GM12801 (cell line): ENCODE measurements around the gene MBP.

ENCODE experiments used
- CTCF ChIP-seq: IDR thresholded peaks from one replicate; pipeline ENCODE4 v1.5.1; 2011; ENCODE audit warnings: control low read depth; ENCODE audit not compliant: insufficient read length; ENCODE audit errors: extremely low read depth

Gene MBP

DNA sequence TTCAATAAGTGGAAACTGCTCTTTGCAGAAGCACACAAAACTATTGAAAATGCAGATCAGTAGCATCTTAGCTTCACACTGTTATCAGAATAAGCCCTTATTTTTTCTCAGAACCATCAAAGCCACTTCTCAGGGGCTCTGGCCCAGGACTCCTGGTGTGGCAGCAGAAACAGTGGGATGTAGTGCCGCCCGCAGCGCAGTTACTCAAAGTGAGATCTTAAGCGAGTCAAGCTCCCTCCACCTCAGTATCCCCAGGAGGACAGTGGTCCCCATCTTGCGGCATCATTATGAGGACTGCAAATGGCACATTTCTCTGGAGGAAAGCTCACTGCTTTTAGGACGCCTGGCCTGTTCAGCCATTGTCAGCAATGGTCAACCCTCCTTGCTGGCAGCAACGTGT is 60.0 kb downstream of the MBP start:
- no peak for TF ChIP-seq CTCF

DNA sequence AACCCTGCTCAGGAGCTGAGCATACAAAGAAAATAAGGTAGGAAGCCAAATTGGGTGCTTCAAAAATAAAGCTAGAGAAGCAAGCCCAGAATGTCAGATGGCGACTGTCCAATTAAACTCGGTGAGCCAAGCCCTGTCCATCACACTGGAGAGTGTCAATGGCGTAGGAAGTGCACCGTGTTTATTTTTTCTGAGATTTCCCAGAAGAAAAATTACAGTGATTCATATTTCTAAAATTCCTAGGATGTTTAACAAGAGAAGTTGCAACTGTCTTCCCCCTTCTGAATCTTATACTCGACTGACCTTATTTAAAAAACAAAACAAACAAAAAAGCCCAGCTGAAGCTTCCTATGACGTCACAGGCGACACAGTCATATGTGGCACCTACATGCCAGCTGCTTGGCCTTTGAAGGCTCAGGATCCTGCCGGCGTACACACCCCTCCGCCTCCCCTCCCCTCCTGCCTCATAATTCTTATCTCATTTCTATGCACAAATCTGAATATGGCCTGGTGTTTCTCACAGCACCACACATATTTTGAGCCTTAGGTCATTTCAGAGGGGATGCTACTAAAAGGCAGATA is 60.8 kb downstream of the MBP start:
- no peak for TF ChIP-seq CTCF

DNA sequence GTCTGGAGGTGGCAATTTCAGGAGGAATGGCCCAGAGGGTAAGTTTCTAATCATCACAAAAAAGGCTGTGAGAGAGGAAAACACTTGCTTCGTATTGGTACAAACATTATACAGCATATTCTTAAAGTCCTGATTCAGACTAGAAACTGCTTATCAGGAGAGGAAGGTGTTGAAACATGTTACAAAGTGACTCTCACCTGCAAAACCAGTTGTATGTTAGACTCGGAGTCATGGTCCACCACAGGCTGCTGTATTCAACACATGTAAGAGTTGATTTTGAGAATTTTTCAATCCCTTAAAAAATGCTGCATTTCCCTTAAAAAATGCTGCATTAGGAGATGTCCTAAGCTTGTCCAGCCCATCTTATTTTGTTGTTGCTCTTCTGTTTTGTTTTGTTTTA is 61.5 kb downstream of the MBP start:
- no peak for TF ChIP-seq CTCF

- no peak for TF ChIP-seq CTCF
Observed at GRCh38 chr18:77070627-77071026, 62.0 kb downstream of the MBP start.

DNA sequence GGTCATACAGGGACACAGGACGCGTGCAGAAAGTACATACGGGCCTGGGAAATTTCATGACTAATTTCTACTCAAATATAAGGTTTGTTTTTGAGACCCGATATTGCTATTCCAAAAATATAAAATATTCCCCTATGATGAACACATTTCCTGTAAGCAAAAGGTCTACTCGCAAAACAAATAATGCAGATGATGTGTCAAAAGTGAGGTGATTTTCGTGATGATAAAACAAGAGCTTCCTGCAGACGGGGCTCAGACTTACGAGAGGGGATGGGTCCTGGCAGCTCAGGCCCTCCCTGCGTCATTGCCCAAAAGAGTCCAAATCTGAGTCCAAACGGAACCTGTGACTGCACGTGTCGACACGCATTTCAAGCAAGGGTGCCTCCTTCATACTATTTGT is 62.7 kb downstream of the MBP start:
- no peak for TF ChIP-seq CTCF

- TF ChIP-seq CTCF, result no peak
Observed at GRCh38 chr18:77069482-77069881, 63.1 kb downstream of the MBP start.

GRCh38 chr18:77068321-77069312 is 64.0 kb downstream of the MBP start:
- no peak for TF ChIP-seq CTCF
